Endothelial cell of umbilical vein (primary cell): ENCODE data around the gene ATP2C2. TPM values are rescaled to one million over a fixed set of nuclear protein-coding genes. Genes with fewer than 3 reads are reported as not detected.

Experiments used
- BruUV-seq: library from RNA; stranded (reverse); fragments of 400-500 nt; replicated peaks from 2 replicates; lab custom pipeline; 2021; lab: Mats Ljungman, UMichigan
- CTCF ChIA-PET: fragments of 300-600, 350-600 bp; sonication (Branson Sonifier 250); formaldehyde crosslinking; loops from one replicate; lab custom pipeline; 2021; ENCODE audit warnings: antibody characterized with exemption, inconsistent platforms; lab: Charles Lee
- POLR2A ChIA-PET: fragments of 300-600, 350-600 bp; sonication (Branson Sonifier 250); formaldehyde crosslinking; loops from one replicate; lab custom pipeline; 2021; ENCODE audit warnings: antibody characterized with exemption, inconsistent platforms; lab: Charles Lee
- DNase-seq: peaks from one replicate; pipeline ENCODE4 v3.0.0-alpha.2; 2011; ENCODE audit warnings: low read depth, low spot score
- FAIRE-seq: peaks from 2 replicates; lab custom pipeline; 2011; peaks lifted over from hg19 to GRCh38; lab: Jason Lieb, UNC
- H2AFZ ChIP-seq: 2 replicates; pipeline ENCODE4 v1.6.0; 2012; ENCODE audit warnings: low read depth, low read length, control low read depth, inconsistent platforms
- H3K27ac ChIP-seq: 2 replicates; pipeline ENCODE4 v1.5.1; 2011; ENCODE audit warnings: low read depth, mild to moderate bottlenecking, control low read depth, low read length, moderate library complexity; ENCODE audit not compliant: insufficient read depth
- H3K27me3 ChIP-seq, 2 experiments: 2 replicates each; pipeline versions ENCODE4 v1.6.0 to v1.6.1; 2011; ENCODE audit warnings: low read length in 2 of 2, mixed read lengths in 1 of 2; ENCODE audit not compliant: control insufficient read depth in 2 of 2, insufficient read depth in 2 of 2
- H3K36me3 ChIP-seq, 2 experiments: 2 replicates in 1 of 2; 3 replicates in 1 of 2; pipeline ENCODE4 v1.5.1; 2011; ENCODE audit warnings: low read length in 2 of 2, mild to moderate bottlenecking in 1 of 2, moderate library complexity in 1 of 2; ENCODE audit not compliant: control insufficient read depth in 2 of 2, insufficient read depth in 2 of 2; ENCODE audit errors: extremely low read depth in 1 of 2
- H3K4me1 ChIP-seq: 3 replicates; pipeline ENCODE4 v1.5.1; 2011; ENCODE audit warnings: mild to moderate bottlenecking, low read length; ENCODE audit not compliant: control insufficient read depth, insufficient read depth; ENCODE audit errors: extremely low read depth
- H3K4me2 ChIP-seq: 2 replicates; pipeline ENCODE4 v1.6.1; 2011; ENCODE audit warnings: low read length, control low read depth, mixed read lengths; ENCODE audit not compliant: insufficient read depth
- H3K4me3 ChIP-seq, 3 experiments: fragments of 200-600 bp in 1 of 3; sonication (generic), shearing (Covaris generic) in 1 of 3; replicated peaks in 1 of 3; 2 replicates each; pipeline ENCODE4 v1.5.1; 2011 to 2016; ENCODE audit warnings: control low read depth in 3 of 3, low read length in 3 of 3, mild to moderate bottlenecking in 2 of 3, inconsistent platforms in 1 of 3, low read depth in 1 of 3, moderate library complexity in 1 of 3; ENCODE audit not compliant: insufficient read depth in 1 of 3
- H3K79me2 ChIP-seq: 2 replicates; pipeline ENCODE4 v1.6.0; 2012; ENCODE audit warnings: low read length, inconsistent platforms; ENCODE audit not compliant: control insufficient read depth, insufficient read depth
- H3K9ac ChIP-seq: replicated peaks from 2 replicates; pipeline ENCODE3; 2011; ENCODE audit warnings: low read length, control low read depth; ENCODE audit not compliant: insufficient read depth; ENCODE audit errors: extremely low read depth
- H3K9me1 ChIP-seq: replicated peaks from 3 replicates; pipeline ENCODE4 v1.6.0; 2011; ENCODE audit warnings: mild to moderate bottlenecking, low read length; ENCODE audit not compliant: control insufficient read depth, insufficient read depth; ENCODE audit errors: extremely low read depth
- H3K9me3 ChIP-seq: replicated peaks from 2 replicates; pipeline ENCODE4 v1.5.1; 2012; ENCODE audit warnings: low read length, inconsistent platforms; ENCODE audit not compliant: control insufficient read depth, insufficient read depth
- H4K20me1 ChIP-seq: replicated peaks from 2 replicates; pipeline ENCODE3; 2011; ENCODE audit warnings: mild to moderate bottlenecking, low read length; ENCODE audit not compliant: control insufficient read depth, insufficient read depth; ENCODE audit errors: extremely low read depth
- CTCF ChIP-seq, 2 donors: IDR thresholded peaks; 1 replicate in 1 of 2; 2 replicates in 1 of 2; pipeline ENCODE4 v1.5.1; 2011; ENCODE audit warnings: low read length in 2 of 2, mild to moderate bottlenecking in 2 of 2, moderate library complexity in 2 of 2, control low read depth in 1 of 2, inconsistent platforms in 1 of 2, low read depth in 1 of 2; ENCODE audit not compliant: insufficient read depth in 1 of 2; ENCODE audit errors: extremely low read depth in 1 of 2
- EZH2 ChIP-seq: IDR thresholded peaks from 2 replicates; pipeline ENCODE4 v1.6.1; 2012; ENCODE audit warnings: borderline replicate concordance, low read depth, mild to moderate bottlenecking, moderate library complexity, low read length, inconsistent platforms; ENCODE audit not compliant: severe bottlenecking
- FOS ChIP-seq: IDR thresholded peaks from 2 replicates; pipeline ENCODE4 v1.6.1; 2011; ENCODE audit warnings: mild to moderate bottlenecking, low read length, moderate library complexity, borderline replicate concordance; ENCODE audit not compliant: insufficient read depth
- GATA2 ChIP-seq: IDR thresholded peaks from 2 replicates; pipeline ENCODE4 v1.7.0; 2011; ENCODE audit warnings: low read depth, mild to moderate bottlenecking, moderate library complexity, mixed read lengths, low read length; ENCODE audit not compliant: insufficient read length, insufficient read depth
- JUN ChIP-seq: IDR thresholded peaks from 2 replicates; pipeline ENCODE4 v1.6.1; 2011; ENCODE audit warnings: borderline replicate concordance, low read depth; ENCODE audit not compliant: insufficient read length, insufficient read depth
- MAX ChIP-seq: IDR thresholded peaks from 2 replicates; pipeline ENCODE4 v1.6.1; 2011; ENCODE audit not compliant: insufficient read depth, insufficient read length
- MYC ChIP-seq: IDR thresholded peaks from one replicate; pipeline ENCODE4 v1.6.1; 2011; ENCODE audit warnings: mild to moderate bottlenecking, low read depth, low read length
- POLR2A ChIP-seq: IDR thresholded peaks from 2 replicates; pipeline ENCODE4 v1.6.1; 2012; ENCODE audit warnings: low read depth, mild to moderate bottlenecking, control low read depth, low read length
- POLR2AphosphoS5 ChIP-seq: IDR thresholded peaks from 2 replicates; pipeline ENCODE4 v1.6.1; 2012; ENCODE audit warnings: low read depth, mild to moderate bottlenecking, control low read depth, low read length, moderate library complexity; ENCODE audit not compliant: insufficient read depth
- dilution Hi-C: fragments of 300-500 bp; cut with MboI; formaldehyde crosslinking; loops from one replicate; pipeline ENCODE4 v1.15.0; 2019; ENCODE audit warnings: low sequenced_read_pairs; ENCODE audit not compliant: extremely low pct_ligation_motif_present
- intact Hi-C: fragments of 100-400 bp; cut with micrococcal nuclease; formaldehyde crosslinking; loops from one replicate; pipeline ENCODE4 v1.10.0; 2022
- polyA plus RNA-seq, 4 experiments: library from polyadenylated mRNA; depleted of rRNA in 3 of 4; stranded (reverse) in 3 of 4; unstranded in 1 of 4; fragments of >200 nt; gene quantifications; 2 replicates each; pipeline versions ENCODE4 v1.2.1 to v1.2.3, GENCODE V29; 2011 to 2012; ENCODE audit warnings: missing spikeins in 1 of 4
- total RNA-seq: library from RNA; stranded (reverse); gene quantifications from 2 replicates; pipeline ENCODE4 v1.2.3, GENCODE V29; 2021

Gene ATP2C2
- total and polyA plus RNA-seq, 2 donors (not counting 3 experiments of a cell fraction or from before 2014, with no cell fraction given) = not detected

- no peaks in the 10 kb centered on the region for H3K36me3 ChIP-seq
- no peaks in the 10 kb centered on the region for H3K9me3 ChIP-seq
- H3K4me1 ChIP-seq = no peaks in the 10 kb centered on the region
- H3K79me2 ChIP-seq = no peaks in the 10 kb centered on the region
- H3K27ac ChIP-seq = no peak overlapping the region
- no peak overlapping the region for H3K9ac ChIP-seq
- no peak for DNase-seq
- H3K9me1 ChIP-seq = no peaks in the 10 kb centered on the region
- no peak overlapping the region for H3K4me2 ChIP-seq
- no peak overlapping the region for H2AFZ ChIP-seq
- no peaks in the 10 kb centered on the region for H4K20me1 ChIP-seq
- H3K4me3 ChIP-seq = no peak overlapping the region
- CTCF ChIA-PET = no interaction called here
- BruUV-seq = no TSS peak
- no peak for FAIRE-seq
- POLR2A ChIA-PET = no interaction called here
- TF ChIP-seq JUN (no peak), EZH2 (no peak), GATA2 (no peak), FOS (no peak), POLR2A (no peak), POLR2AphosphoS5 (no peak), MAX (no peak), CTCF (IDR thresholded peaks at IDR 0.05; ENCODE audit: extremely low read depth in 1 of 2, insufficient read depth in 1 of 2, low read depth in 1 of 2, low read length in 2 of 2) (no peak), MYC (no peak)
- dilution Hi-C loops (no loop called here), intact Hi-C loops (no loop called here)
- peaks cover 6 to 7% of the 10 kb centered on the region in 2 experiments for H3K27me3 ChIP-seq
Observed at GRCh38 chr16:84362471-84362941, 5.8 kb upstream of the ATP2C2 start.
